GM13977 (cell line): ENCODE data around the gene GBX2.

Source experiments
- DNase-seq: peaks from one replicate; pipeline ENCODE4 v3.0.0; 2012; ENCODE audit warnings: low spot score
- in situ Hi-C: fragments of 300-500 bp; cut with MboI; formaldehyde crosslinking; loops from one replicate; pipeline ENCODE4 v1.12.0; 2022; ENCODE audit warnings: low sequenced_read_pairs, low pct_unique_long_range_greater_than_20kb, mixed read lengths, inconsistent platforms; ENCODE audit not compliant: unreplicated experiment
- TF ChIP-seq, protein P1 (sequence below): IDR thresholded peaks from 2 replicates; pipeline ENCODE4 v1.5.1; 2012; ENCODE audit warnings: mild to moderate bottlenecking, control low read depth; ENCODE audit not compliant: insufficient read depth; ENCODE audit errors: extremely low read depth, missing control alignments

GBX2 gene

DNA sequence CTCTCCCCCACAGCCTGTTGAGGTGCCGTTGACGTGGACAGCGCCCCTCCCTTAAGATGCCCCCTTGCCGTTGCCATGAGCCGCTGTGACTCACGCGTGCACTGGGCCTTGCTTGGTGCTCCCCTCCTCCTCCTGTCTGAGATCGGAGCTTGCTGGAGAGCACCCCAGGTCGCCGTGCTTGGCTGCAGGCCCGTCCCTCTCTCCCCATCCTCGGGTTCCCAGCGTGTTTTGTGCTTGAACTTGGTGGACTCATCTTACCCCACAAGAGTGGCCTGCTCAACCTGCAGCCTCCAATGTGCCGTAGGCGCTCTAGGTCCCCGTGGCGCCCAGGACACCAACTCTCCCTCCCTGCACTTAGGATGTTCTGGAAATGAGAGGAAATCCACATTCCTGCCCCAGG lies 39.9 kb downstream of the GBX2 start:
- in situ Hi-C loops = no loop called here
- no peak for DNase-seq
- TF ChIP-seq, protein P1, sequence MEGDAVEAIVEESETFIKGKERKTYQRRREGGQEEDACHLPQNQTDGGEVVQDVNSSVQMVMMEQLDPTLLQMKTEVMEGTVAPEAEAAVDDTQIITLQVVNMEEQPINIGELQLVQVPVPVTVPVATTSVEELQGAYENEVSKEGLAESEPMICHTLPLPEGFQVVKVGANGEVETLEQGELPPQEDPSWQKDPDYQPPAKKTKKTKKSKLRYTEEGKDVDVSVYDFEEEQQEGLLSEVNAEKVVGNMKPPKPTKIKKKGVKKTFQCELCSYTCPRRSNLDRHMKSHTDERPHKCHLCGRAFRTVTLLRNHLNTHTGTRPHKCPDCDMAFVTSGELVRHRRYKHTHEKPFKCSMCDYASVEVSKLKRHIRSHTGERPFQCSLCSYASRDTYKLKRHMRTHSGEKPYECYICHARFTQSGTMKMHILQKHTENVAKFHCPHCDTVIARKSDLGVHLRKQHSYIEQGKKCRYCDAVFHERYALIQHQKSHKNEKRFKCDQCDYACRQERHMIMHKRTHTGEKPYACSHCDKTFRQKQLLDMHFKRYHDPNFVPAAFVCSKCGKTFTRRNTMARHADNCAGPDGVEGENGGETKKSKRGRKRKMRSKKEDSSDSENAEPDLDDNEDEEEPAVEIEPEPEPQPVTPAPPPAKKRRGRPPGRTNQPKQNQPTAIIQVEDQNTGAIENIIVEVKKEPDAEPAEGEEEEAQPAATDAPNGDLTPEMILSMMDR = no peak

DNA sequence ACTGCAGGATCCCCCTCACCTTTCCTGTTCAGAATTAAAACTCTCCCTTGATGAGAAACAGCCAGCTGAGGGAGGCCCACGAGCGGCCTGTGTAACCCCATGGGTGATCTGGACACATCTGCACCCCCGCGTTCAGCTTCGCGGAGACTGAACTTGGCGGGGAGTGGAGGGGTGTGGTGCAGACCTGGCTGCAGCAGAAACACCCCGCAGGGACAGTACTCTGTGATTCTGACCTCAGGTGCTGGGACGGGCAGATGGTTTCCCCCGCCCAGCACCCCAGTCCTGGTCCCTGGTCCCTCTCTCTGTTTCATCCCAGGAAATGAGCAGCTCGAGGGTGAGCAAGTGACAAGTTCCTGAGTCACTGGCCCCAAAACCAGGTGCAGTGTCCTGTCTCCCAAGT lies 41.2 kb downstream of the GBX2 start:
- in situ Hi-C loops = no loop called here
- no peak for DNase-seq
- TF ChIP-seq, protein P1 = no peak

DNA sequence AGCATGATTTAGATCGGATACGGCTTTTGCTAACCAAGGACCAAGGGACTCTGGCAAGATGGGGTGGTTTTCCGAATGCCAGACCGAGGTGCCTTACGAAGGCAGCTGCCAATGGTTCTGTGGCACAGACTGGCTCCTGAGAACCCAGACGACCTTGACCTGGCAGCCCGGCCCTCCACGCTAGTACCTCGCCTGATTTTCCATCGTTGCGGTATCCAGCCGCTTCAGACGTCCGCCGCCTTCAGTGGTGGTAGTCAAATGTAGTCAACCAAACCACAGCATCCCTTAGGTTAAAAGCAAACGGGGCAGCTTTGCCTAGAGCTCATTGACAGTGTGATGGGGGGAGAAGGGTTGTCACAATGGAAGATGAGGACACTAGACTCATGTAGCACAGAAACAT lies 42.6 kb downstream of the GBX2 start:
- no peak for DNase-seq
- in situ Hi-C loops = no loop called here
- TF ChIP-seq, protein P1 = no peak

DNA sequence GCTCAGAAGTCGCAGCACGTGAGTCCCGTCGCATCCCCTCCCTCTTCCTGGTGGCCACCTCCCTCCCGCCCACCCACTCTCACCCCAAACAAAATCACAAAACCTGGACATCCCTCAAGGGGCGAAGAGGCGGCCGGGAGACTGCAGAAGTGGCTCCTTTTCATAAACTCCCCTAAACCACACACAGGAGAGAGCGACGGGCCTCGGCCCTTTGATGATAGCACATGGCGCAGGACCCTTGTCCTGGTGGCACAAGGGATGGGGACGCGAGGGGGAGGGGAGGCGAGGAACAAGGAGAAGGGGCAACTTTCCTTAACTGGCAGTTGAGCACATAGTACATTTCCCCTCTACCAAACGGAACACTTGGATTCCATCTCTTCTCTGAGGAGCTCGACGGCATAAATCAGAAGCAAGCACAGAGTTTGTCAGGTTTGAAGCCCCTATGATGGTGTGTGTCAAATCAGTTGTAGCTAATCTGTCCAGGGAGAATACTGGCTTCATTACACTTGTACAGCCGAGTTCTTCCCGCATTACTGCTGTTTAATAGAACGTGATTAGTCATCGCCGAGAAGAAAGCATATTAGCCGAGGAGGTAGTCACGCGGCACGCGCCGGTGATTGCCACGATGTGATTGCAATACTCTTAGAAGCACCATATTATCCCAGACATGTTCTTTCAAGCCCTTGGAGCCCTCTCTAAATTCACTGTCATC lies 43.8 kb downstream of the GBX2 start:
- DNase-seq = no peak
- TF ChIP-seq, protein P1 = no peak
- in situ Hi-C loops = no loop called here

DNA sequence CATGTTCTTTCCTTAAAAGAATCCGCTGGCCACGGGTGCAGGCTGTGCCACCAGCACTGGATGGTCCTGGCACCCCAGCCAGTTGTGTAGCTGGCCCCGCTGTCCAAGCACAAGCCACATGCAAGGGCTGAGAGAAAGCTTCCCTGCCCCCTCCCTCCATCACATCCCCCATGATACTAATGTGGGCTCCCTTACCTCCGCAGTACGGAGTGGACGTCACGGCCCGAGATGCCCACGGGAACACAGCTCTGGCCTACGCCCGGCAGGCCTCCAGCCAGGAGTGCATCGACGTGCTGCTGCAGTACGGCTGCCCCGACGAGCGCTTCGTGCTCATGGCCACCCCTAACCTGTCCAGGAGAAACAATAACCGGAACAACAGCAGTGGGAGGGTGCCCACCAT lies 44.5 kb downstream of the GBX2 start:
- no peak for DNase-seq
- TF ChIP-seq, protein P1 = no peak
- in situ Hi-C loops = no loop called here

DNA sequence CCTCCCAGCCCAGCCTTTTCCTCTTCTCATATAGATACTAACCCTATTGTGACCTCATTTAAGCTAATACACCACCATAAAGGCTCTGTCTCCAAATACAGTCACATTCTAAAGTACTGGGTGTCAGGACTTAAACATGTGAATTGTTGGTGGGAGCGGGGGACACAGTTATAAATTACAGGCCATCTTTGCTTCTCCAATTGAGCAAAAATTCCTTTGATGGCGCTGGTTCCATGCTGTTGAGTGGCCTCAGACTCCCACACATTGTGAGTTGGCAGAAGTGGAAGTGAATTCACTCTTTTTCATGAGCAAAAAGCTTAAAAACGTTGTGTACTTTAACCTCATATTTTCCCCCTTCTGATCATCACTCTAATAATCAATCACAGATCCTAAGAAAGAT lies 46.0 kb downstream of the GBX2 start:
- in situ Hi-C loops = no loop called here

More for the DNA sequence above, 46.0 kb downstream of the GBX2 start:
- DNase-seq = no peak
- TF ChIP-seq, protein P1 = no peak
